Ishikawa (cell line): ENCODE measurements around the gene NPBWR2.

Experiments
- CEBPB ChIP-seq: IDR thresholded peaks from 2 replicates; pipeline ENCODE4 v1.6.1; 2012
- CREB1 ChIP-seq: IDR thresholded peaks from 2 replicates; pipeline ENCODE4 v1.6.1; 2012; ENCODE audit warnings: low read depth
- EGR1 ChIP-seq: IDR thresholded peaks from 2 replicates; pipeline ENCODE4 v1.6.1; 2012
- EP300 ChIP-seq: IDR thresholded peaks from 2 replicates; pipeline ENCODE4 v1.6.1; 2012; ENCODE audit warnings: borderline replicate concordance
- FOXM1 ChIP-seq: IDR thresholded peaks from 2 replicates; pipeline ENCODE4 v1.6.1; 2012; ENCODE audit warnings: low read depth, borderline replicate concordance
- NFIC ChIP-seq: IDR thresholded peaks from 2 replicates; pipeline ENCODE4 v1.6.1; 2012
- RAD21 ChIP-seq: IDR thresholded peaks from 2 replicates; pipeline ENCODE4 v1.6.1; 2012; ENCODE audit warnings: low read depth
- TAF1 ChIP-seq: IDR thresholded peaks from 2 replicates; pipeline ENCODE4 v1.6.1; 2012; ENCODE audit warnings: low read depth, mild to moderate bottlenecking
- TCF12 ChIP-seq: IDR thresholded peaks from 2 replicates; pipeline ENCODE4 v1.6.1; 2012; ENCODE audit warnings: low read depth
- TEAD4 ChIP-seq: IDR thresholded peaks from 2 replicates; pipeline ENCODE4 v1.6.1; 2012
- YY1 ChIP-seq: IDR thresholded peaks from 2 replicates; pipeline ENCODE4 v1.6.1; 2012; ENCODE audit warnings: low read depth
- ZBTB7A ChIP-seq: IDR thresholded peaks from 2 replicates; pipeline ENCODE4 v1.6.1; 2012; ENCODE audit warnings: low read depth
- TF ChIP-seq, protein P1 (sequence below): IDR thresholded peaks from 2 replicates; pipeline ENCODE4 v1.6.1; 2012
- TF ChIP-seq, protein P2 (sequence below): IDR thresholded peaks from 2 replicates; pipeline ENCODE4 v1.6.1; 2012; ENCODE audit warnings: low read depth, mild to moderate bottlenecking
- TF ChIP-seq, protein P3 (sequence below): IDR thresholded peaks from 2 replicates; pipeline ENCODE4 v1.6.1; 2012

The NPBWR2 gene

DNA sequence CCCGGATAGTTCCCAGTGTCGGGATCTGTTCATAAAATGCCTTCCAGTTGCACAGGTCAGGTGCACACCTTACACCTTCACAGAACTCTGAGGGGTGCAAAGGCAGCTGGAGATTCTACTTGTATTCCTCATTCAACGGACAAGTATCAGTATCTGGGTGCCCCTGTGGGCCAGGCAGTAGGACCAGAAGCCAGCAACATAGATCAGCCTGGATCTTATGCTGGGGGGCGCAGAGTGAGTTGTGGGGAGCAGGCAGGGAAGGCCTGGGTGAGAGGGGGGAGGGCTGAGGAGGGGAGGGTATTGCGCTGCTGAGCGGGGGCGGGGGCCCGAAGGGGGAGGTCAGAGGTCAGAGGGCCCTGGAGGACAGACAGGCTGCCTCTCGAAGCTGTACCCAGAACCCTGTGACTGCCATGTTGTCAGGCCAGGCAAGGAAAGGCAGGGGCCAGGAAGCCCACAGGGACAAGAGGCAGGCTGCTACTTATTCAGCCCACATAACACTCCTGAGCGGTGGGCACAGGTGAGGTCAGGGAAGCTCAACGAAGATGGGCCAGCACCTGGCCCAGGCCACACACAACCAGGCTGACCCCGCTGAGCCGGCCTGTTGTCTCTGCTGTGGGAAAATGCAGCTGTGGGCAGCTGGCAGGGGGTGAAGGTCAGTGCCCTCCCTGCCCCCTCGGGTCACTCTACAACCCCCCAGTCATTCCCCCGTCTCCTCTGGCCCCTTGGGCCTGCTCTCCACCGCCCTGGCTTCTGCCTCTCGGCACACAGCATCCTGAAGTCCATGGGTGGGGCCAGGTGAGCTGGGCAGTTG lies 26.3 kb downstream of the NPBWR2 start:
- TF ChIP-seq RAD21: no peak
- no peak for TF ChIP-seq CEBPB
- TF ChIP-seq FOXM1: no peak
- no peak for TF ChIP-seq NFIC
- TF ChIP-seq CREB1: no peak
- no peak for TF ChIP-seq ZBTB7A
- no peak for TF ChIP-seq TEAD4
- TF ChIP-seq TAF1: no peak
- no peak for TF ChIP-seq YY1
- no peak for TF ChIP-seq TCF12
- TF ChIP-seq, protein P1, sequence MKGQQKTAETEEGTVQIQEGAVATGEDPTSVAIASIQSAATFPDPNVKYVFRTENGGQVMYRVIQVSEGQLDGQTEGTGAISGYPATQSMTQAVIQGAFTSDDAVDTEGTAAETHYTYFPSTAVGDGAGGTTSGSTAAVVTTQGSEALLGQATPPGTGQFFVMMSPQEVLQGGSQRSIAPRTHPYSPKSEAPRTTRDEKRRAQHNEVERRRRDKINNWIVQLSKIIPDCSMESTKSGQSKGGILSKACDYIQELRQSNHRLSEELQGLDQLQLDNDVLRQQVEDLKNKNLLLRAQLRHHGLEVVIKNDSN: no peak
- TF ChIP-seq, protein P2, sequence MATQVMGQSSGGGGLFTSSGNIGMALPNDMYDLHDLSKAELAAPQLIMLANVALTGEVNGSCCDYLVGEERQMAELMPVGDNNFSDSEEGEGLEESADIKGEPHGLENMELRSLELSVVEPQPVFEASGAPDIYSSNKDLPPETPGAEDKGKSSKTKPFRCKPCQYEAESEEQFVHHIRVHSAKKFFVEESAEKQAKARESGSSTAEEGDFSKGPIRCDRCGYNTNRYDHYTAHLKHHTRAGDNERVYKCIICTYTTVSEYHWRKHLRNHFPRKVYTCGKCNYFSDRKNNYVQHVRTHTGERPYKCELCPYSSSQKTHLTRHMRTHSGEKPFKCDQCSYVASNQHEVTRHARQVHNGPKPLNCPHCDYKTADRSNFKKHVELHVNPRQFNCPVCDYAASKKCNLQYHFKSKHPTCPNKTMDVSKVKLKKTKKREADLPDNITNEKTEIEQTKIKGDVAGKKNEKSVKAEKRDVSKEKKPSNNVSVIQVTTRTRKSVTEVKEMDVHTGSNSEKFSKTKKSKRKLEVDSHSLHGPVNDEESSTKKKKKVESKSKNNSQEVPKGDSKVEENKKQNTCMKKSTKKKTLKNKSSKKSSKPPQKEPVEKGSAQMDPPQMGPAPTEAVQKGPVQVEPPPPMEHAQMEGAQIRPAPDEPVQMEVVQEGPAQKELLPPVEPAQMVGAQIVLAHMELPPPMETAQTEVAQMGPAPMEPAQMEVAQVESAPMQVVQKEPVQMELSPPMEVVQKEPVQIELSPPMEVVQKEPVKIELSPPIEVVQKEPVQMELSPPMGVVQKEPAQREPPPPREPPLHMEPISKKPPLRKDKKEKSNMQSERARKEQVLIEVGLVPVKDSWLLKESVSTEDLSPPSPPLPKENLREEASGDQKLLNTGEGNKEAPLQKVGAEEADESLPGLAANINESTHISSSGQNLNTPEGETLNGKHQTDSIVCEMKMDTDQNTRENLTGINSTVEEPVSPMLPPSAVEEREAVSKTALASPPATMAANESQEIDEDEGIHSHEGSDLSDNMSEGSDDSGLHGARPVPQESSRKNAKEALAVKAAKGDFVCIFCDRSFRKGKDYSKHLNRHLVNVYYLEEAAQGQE: no peak
- TF ChIP-seq, protein P3, sequence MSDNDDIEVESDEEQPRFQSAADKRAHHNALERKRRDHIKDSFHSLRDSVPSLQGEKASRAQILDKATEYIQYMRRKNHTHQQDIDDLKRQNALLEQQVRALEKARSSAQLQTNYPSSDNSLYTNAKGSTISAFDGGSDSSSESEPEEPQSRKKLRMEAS: no peak
- TF ChIP-seq EP300: no peak
- no peak for TF ChIP-seq EGR1

DNA sequence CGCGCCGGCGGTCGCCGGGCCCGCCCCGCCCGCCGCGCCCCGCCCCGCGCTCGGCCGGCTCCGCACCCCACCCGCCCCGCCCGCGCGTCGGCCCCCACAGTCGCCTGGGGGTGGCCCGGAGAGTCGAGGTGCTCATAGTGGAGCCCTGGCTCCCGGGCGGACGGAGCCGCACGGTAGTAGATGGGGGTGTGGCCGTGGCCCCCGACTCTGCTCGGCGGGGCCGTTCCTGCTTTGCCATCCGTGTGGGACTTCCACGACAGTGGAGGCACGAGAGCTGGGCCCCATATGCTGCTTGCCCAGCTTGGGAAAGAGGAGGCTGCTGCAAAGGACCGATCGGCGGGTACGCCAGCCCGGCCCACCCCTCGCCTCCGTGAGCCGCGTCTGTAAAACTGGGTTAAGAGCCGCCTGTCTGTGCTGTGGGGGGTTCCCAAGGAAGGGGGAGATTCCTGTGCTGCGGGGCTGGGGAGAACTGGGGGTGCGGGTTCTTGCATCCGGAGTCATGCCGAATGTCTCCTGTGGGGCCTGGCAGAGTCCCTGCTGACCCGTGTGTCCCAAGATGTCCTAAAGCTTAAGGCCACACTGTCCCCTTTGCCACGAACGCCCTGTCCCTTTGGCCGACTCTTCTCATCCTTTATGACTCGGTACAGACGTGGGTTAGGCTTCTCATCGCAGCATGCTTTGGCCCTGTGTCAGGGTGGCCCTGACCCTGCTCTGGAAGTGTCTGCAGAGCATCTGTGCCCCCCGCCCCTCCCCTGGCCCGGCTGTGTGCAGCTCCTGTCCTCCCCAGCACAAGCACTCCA lies 27.2 kb downstream of the NPBWR2 start, which contains the start of gene OPRL1:
TSS of gene OPRL1 (plus strand) at position 70 of the 800 bp plus-strand sequence. CDS start 12,639 bp downstream, outside the sequence.
- TF ChIP-seq, protein P3: 0 out of 2 replicates have a peak, but pooled peaks have one; percentile 31
- TF ChIP-seq TAF1 (no peak), ZBTB7A (no peak; the same call in 1 of the 2 replicates)

DNA sequence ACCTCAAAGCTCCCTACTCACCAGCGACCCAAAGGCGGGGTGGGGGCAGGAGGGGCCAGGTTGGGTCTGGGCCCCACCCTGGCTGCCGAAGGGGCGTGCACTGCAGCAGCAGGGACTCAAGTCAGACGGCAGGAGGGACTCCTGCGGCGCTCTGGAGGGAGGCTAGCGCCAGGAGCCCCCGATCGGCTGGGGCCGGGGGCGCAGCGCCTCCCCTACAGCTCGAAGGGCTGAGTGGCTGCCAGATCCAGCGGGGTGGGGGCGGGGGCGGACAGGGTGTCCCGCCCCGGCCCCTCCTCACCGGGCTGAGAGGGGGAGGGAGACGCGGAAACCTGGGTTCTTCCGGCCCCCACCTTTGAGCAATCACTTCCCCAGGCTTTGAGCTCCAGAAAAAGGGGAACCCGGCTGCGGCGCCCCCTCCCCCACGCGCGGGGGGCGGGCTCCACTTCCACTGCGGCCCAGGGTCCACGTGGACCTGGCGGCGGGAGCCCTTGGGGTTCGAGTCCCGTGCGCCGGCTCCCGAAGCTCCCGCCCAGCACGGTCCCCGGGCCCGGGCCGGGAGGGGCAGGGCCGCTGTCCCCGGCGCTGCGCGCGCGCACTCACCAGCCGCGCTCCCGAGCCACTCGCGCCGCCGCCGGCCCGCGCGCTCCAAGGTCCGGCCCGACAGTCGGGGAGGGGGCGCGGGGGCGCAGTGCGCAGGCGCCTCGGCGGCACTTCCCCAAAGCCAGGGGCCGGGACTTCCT lies 27.9 kb downstream of the NPBWR2 start, which contains the start of gene RGS19:
TSS of gene RGS19 (minus strand) at position 246 of the 740 bp plus-strand sequence. CDS start 2,632 bp downstream, outside the sequence.
- no peak for TF ChIP-seq CREB1
- no peak for TF ChIP-seq CEBPB
- peak; percentile 25; the same call in 1 of the 2 replicates for TF ChIP-seq TAF1
- no peak for TF ChIP-seq NFIC
- TF ChIP-seq, protein P1: no peak
- TF ChIP-seq TCF12: peak; percentile 42; the same call in 1 of the 2 replicates
- TF ChIP-seq ZBTB7A: no peak
- TF ChIP-seq RAD21: no peak
- TF ChIP-seq TEAD4: no peak
- no peak for TF ChIP-seq FOXM1
- TF ChIP-seq, protein P2: no peak
- TF ChIP-seq, protein P3: 0 out of 2 replicates have a peak, but pooled peaks have one; percentile 25
- TF ChIP-seq EP300: no peak
- no peak for TF ChIP-seq YY1
- TF ChIP-seq EGR1: no peak

DNA sequence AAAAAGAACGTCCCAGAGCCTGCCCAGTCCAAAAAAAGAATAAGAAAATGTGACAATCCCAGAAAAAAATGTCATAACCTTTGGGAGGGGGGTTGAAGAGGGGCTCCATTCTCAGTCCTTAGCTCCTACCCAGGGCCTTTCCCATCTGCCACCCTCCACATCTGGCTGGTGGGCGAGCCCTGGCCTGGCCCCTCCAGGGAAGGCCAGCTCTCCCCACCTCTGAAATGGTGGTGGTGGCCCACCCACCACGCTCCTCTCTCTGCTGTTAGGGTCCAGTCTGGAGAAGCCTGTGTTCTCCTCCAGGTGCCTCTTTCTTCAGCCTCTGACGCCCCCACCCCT lies 28.5 kb downstream of the NPBWR2 start:
- TF ChIP-seq CREB1: no peak
- no peak for TF ChIP-seq RAD21
- TF ChIP-seq, protein P2: no peak
